Measurements from ENCODE around the gene EXOC6.

EXOC6 gene

GRCh38 chr10:93032809-93033137, 184.5 kb downstream of the EXOC6 start (continued):
- TF ChIP-seq TSHZ1 (tag by site-specific recombination; IDR thresholded peaks at IDR 0.05; ENCODE audit: borderline replicate concordance) (no peak), ZBTB7A (tag by site-specific recombination; IDR thresholded peaks at IDR 0.05; ENCODE audit: low read depth) (no peak), ZNF280C (tag by site-specific recombination; IDR thresholded peaks at IDR 0.05) (no peak), PRDM1 (tag by site-specific recombination; IDR thresholded peaks at IDR 0.05) (no peak), ZNF138 (tag by site-specific recombination; IDR thresholded peaks at IDR 0.05; ENCODE audit: borderline replicate concordance) (no peak), ZNF157 (tag by site-specific recombination; IDR thresholded peaks at IDR 0.05) (no peak), ZNF518A (tag by site-specific recombination; conservative IDR thresholded peaks at IDR 0.05; ENCODE audit: low read depth) (no peak), ZNF391 (tag by site-specific recombination; IDR thresholded peaks at IDR 0.05; ENCODE audit: borderline replicate concordance, low read depth) (no peak)

GRCh38 chr10:93034426-93034825, 186.1 kb downstream of the EXOC6 start:
- ChIA-PET CTCF (interaction anchor here (0.6 to 1.8 kb wide), 4 partner anchors 9 to 84 kb away, joined by 3 to 5 read pairs (median 3); no protein-coding TSS in a partner anchor), POLR2A (no interaction called here)
- Histone ChIP-seq H3K36me3 (ENCODE audit: control insufficient read depth in 2 of 2, insufficient read depth in 1 of 2, low read length in 2 of 2) (no peaks in the 10 kb centered on the region), H3K27ac (ENCODE audit: extremely low read depth, low read depth, low read length) (no peak overlapping the region), H3K4me3 (ENCODE audit: low read depth, low read length) (no peak overlapping the region), H3K9me3 (ENCODE audit: control insufficient read depth, insufficient read depth, low read depth, low read length) (no peaks in the 10 kb centered on the region), H3K4me1 (ENCODE audit: control insufficient read depth, insufficient read depth, low read length) (no peaks in the 10 kb centered on the region)
- TF ChIP-seq ZNF610 (tag by site-specific recombination; IDR thresholded peaks at IDR 0.05; ENCODE audit: borderline replicate concordance): no peak
- no peak for TF ChIP-seq ZNF302 (tag by site-specific recombination; IDR thresholded peaks at IDR 0.05; ENCODE audit: low read depth)
- no peak for TF ChIP-seq ZNF501 (tag by site-specific recombination; IDR thresholded peaks at IDR 0.05)
- TF ChIP-seq YY1 (tag by site-specific recombination; IDR thresholded peaks at IDR 0.05): no peak
- no peak for TF ChIP-seq ZNF843 (tag by site-specific recombination; IDR thresholded peaks at IDR 0.05)
- TF ChIP-seq ZNF704 (tag by site-specific recombination; IDR thresholded peaks at IDR 0.05): no peak
- TF ChIP-seq ZNF76 (tag by site-specific recombination; IDR thresholded peaks at IDR 0.05; ENCODE audit: borderline replicate concordance, low read depth): no peak
- TF ChIP-seq PRDM4 (tag by site-specific recombination; IDR thresholded peaks at IDR 0.05): no peak
- TF ChIP-seq HOXC10 (CRISPR knock-in tag; IDR thresholded peaks at IDR 0.05): no peak

All from HEK293 (cell line).